ENCODE results near the gene USP54. TPM values are rescaled to one million over a fixed set of nuclear protein-coding genes. Genes with fewer than 3 reads are reported as not detected.
A peak's percentile ranks its signal among the peaks of the same experiment; 100 is the strongest.

USP54 gene
- total RNA-seq, 4 donors from 2014 or later = 45.6 to 54.8 (median 46.7) TPM

- Histone ChIP-seq H3K4me3 (peak overlapping the region in 3 of 4 donors; percentile 81 to 92 (median 89)), H3K27ac (replicated peaks in 1 of 4) (peak overlapping the region in 1 of 4 donors; percentile 96), H3K4me1 (peaks cover 26 to 72% (median 64%) of the 10 kb centered on the region in 4 donors), H3K36me3 (peaks cover 8 to 20% (median 15%) of the 10 kb centered on the region in 4 donors), H3K27me3 (no peaks in the 10 kb centered on the region), H3K9me3 (no peaks in the 10 kb centered on the region)
- DNase-seq (ENCODE audit: extremely low spot score) = no peak
- intact Hi-C loops (cut with DNase I) = loop anchor here (5.0 kb wide), 1 partner anchor 36 kb away; no protein-coding TSS in a partner anchor
- no peak for TF ChIP-seq POLR2A (IDR thresholded peaks at IDR 0.05; ENCODE audit: low read depth)
- TF ChIP-seq, protein P1, sequence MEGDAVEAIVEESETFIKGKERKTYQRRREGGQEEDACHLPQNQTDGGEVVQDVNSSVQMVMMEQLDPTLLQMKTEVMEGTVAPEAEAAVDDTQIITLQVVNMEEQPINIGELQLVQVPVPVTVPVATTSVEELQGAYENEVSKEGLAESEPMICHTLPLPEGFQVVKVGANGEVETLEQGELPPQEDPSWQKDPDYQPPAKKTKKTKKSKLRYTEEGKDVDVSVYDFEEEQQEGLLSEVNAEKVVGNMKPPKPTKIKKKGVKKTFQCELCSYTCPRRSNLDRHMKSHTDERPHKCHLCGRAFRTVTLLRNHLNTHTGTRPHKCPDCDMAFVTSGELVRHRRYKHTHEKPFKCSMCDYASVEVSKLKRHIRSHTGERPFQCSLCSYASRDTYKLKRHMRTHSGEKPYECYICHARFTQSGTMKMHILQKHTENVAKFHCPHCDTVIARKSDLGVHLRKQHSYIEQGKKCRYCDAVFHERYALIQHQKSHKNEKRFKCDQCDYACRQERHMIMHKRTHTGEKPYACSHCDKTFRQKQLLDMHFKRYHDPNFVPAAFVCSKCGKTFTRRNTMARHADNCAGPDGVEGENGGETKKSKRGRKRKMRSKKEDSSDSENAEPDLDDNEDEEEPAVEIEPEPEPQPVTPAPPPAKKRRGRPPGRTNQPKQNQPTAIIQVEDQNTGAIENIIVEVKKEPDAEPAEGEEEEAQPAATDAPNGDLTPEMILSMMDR (IDR thresholded peaks at IDR 0.05) = no peak
- TF ChIP-seq EP300 (IDR thresholded peaks at IDR 0.05) = no peak
- TF ChIP-seq POLR2AphosphoS5 (IDR thresholded peaks at IDR 0.05) = no peak
- WGBS = 24% methylated on average over 2 of the region's 2 CpGs
Measured at GRCh38 chr10:73493781-73494180, 97.4 kb downstream of the USP54 start.

DNA sequence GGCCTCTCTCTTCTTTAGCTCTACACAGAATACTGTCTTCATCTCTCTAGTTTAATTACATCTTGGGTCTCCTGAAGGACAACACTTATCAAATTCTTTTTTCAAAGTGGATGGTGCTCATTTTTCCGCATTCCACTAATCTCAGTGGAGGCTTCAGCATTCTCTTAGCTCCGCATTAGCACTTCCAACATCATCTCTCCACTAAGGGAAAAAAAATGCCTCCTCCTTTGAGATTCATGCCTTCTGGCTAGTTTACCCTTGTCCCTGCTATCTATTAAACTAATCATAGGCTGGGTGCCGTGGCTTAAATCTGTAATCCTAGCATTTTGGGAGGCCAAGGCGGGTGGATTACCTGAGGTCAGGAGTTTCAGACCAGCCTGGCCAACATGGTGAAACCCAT, 104.5 kb downstream of the USP54 start:
- 99% methylated on average over 4 of the region's 4 CpGs for WGBS
- DNase-seq (ENCODE audit: extremely low spot score) = no peak
- Histone ChIP-seq H3K27me3 (no peaks in the 10 kb centered on the region), H3K4me3 (no peak overlapping the region), H3K4me1 (peaks cover 0 to 30% (median 22%) of the 10 kb centered on the region in 4 donors), H3K36me3 (peaks cover 0 to 14% (median 6%) of the 10 kb centered on the region in 4 donors), H3K27ac (replicated peaks in 1 of 4) (no peak overlapping the region), H3K9me3 (no peaks in the 10 kb centered on the region)
- intact Hi-C loops (cut with DNase I) = no loop called here
- TF ChIP-seq POLR2A (IDR thresholded peaks at IDR 0.05; ENCODE audit: low read depth) (no peak), POLR2AphosphoS5 (IDR thresholded peaks at IDR 0.05) (no peak), EP300 (IDR thresholded peaks at IDR 0.05) (no peak)
- TF ChIP-seq, protein P1 (IDR thresholded peaks at IDR 0.05) = no peak

DNA sequence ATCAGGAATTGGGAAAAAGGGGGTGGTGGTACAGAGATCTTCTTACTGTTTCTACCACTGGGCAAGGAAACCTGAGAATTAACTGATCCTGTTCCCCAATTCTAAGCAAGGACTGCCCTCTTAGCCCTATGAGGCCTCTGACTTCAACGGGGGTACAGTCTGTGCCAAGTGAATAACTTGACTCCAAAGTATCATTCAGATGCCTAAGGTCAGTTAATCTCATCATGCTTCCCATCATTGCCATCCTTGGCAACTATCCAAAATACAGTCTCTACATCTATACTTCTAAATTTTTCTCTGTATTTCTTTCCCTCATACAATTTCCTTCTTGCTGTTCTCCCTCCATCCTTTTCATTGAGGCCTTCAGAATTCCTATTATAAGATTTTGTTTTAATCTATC, 105.8 kb downstream of the USP54 start:
- H3K4me1 ChIP-seq = peaks cover 0 to 18% (median 10%) of the 10 kb centered on the region in 4 donors
- H3K9me3 ChIP-seq = no peaks in the 10 kb centered on the region
- intact Hi-C loops (cut with DNase I) = no loop called here
- H3K27me3 ChIP-seq = no peaks in the 10 kb centered on the region
- DNase-seq (ENCODE audit: extremely low spot score) = no peak
- TF ChIP-seq, protein P1 (IDR thresholded peaks at IDR 0.05) = no peak
- TF ChIP-seq POLR2A (IDR thresholded peaks at IDR 0.05; ENCODE audit: low read depth) (no peak), POLR2AphosphoS5 (IDR thresholded peaks at IDR 0.05) (no peak), EP300 (IDR thresholded peaks at IDR 0.05) (no peak)
- WGBS = 79% methylated on average over 1 of the region's 1 CpG
- H3K4me3 ChIP-seq = no peak overlapping the region
- no peak overlapping the region for H3K27ac ChIP-seq (replicated peaks in 1 of 4)
- H3K36me3 ChIP-seq = peaks cover 0 to 14% (median 6%) of the 10 kb centered on the region in 4 donors

DNA sequence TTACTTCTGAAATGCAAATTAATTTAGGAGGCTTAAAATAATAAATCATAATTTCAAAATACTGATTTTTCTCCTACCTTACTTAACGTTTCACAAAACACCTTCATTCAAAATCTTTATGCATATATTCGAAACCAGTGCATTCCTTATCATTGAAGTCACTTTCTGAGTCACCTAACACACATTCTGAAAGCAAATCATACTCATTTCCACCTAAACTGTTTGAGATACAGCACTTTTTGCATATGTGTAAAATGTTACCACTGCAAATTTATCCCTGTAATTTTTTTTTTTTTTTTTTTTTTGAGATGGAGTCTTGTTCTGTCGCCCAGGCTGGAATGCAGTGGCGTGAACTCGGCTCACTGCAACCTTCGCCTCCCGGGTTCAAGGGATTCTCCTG, 111.0 kb downstream of the USP54 start:
- H3K9me3 ChIP-seq = no peaks in the 10 kb centered on the region
- no peak overlapping the region for H3K27ac ChIP-seq (replicated peaks in 1 of 4)
- no peak for DNase-seq (ENCODE audit: extremely low spot score)
- H3K4me1 ChIP-seq = peaks cover 0 to under 1% (median 0%) of the 10 kb centered on the region in 4 donors
- no peaks in the 10 kb centered on the region for H3K27me3 ChIP-seq
- 82% methylated on average over 7 of the region's 7 CpGs for WGBS
- peaks cover 10 to 55% (median 40%) of the 10 kb centered on the region in 4 donors for H3K36me3 ChIP-seq
- TF ChIP-seq POLR2AphosphoS5 (IDR thresholded peaks at IDR 0.05) (no peak), EP300 (IDR thresholded peaks at IDR 0.05) (no peak), POLR2A (IDR thresholded peaks at IDR 0.05; ENCODE audit: low read depth) (no peak)
- TF ChIP-seq, protein P1 (IDR thresholded peaks at IDR 0.05) = no peak
- intact Hi-C loops (cut with DNase I) = no loop called here
- no peak overlapping the region for H3K4me3 ChIP-seq

DNA sequence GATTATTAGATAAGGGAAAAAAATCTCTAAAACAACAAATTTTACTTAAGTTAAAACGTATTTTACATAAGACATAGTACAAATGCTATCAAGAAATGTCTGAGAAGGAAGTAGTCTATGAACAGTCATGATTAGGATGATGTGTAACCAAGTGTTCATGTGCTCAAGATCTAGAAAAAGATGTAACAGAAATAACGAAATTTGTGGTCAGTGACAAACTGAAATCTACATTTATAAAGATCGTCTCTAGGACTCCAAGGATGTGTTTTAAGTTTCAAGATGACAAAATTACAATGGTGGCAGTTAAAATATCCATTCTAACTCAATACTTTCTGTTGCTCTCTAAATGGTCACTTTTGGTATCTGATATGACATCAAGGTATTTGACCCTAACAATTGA, 112.5 kb downstream of the USP54 start:
- 87% methylated on average over 3 of the region's 3 CpGs for WGBS
- TF ChIP-seq POLR2AphosphoS5 (IDR thresholded peaks at IDR 0.05) (no peak), POLR2A (IDR thresholded peaks at IDR 0.05; ENCODE audit: low read depth) (no peak), EP300 (IDR thresholded peaks at IDR 0.05) (no peak)
- TF ChIP-seq, protein P1 (IDR thresholded peaks at IDR 0.05) = no peak
- Histone ChIP-seq H3K4me3 (no peak overlapping the region), H3K9me3 (no peaks in the 10 kb centered on the region), H3K36me3 (peaks cover 17 to 69% (median 55%) of the 10 kb centered on the region in 4 donors), H3K4me1 (no peaks in the 10 kb centered on the region), H3K27me3 (no peaks in the 10 kb centered on the region), H3K27ac (replicated peaks in 1 of 4) (no peak overlapping the region)
- DNase-seq (ENCODE audit: extremely low spot score) = no peak
- intact Hi-C loops (cut with DNase I) = no loop called here
